Activated CD4-positive, CD25-positive, alpha-beta regulatory T cell (primary cell): ENCODE measurements around the gene ZNF791.
A peak's percentile ranks its signal among the peaks of the same experiment; 100 is the strongest.
"Not testable (repeated sequence)": the region's sequence is repeated elsewhere in the genome, so short reads cannot be mapped to it uniquely, and the experiment has no call there.

Experiments
- DNase-seq, 4 experiments: peaks; one replicate each; lab custom pipeline; 2025; lab: John Stamatoyannopoulos, UW

Gene ZNF791

GRCh38 chr19:12667731-12668302 is 57.1 kb downstream of the ZNF791 start:
- DNase-seq, result no peak

DNA sequence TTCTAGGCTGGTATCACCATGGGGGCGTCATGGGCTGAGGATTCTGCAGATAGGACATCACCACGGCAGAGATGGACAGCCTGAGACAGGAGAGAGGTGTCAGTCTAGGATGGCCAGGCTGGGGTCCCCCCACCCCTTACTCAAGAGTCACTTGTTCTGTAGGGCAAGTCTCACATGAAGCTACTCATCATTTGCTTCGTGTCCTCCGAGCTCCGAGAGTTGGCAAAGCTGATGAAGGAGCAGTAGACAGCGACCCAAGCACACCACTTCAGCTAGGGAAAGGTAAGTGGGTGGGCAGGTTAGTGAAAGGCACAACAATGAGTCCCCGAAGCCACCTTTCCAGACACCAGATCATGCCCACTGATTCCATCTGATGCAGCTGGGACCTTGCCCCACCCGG is 57.6 kb downstream of the ZNF791 start:
- no peak for DNase-seq

DNA sequence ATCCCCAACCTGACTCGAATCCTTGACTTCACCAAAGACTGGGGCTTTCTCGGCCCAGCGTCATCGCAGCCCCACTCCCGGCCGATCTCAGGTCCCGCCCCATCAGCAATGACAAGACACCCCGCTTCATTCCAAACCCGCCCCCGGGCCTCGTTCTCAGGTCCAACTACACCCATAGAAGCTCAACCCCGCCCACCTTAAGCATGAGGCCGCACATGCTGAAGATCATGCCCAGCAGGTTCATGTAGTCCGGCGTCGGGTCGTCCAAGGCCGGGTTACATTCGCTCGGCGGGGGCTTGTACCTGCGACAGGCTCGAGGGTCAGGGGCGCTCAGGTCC is 58.2 kb downstream of the ZNF791 start:
- peak; percentile 18 to 38 (median 25) for DNase-seq

GRCh38 chr19:12669270-12670158 is 58.8 kb downstream of the ZNF791 start:
- peak; percentile 36 to 59 (median 46) for DNase-seq

DNA sequence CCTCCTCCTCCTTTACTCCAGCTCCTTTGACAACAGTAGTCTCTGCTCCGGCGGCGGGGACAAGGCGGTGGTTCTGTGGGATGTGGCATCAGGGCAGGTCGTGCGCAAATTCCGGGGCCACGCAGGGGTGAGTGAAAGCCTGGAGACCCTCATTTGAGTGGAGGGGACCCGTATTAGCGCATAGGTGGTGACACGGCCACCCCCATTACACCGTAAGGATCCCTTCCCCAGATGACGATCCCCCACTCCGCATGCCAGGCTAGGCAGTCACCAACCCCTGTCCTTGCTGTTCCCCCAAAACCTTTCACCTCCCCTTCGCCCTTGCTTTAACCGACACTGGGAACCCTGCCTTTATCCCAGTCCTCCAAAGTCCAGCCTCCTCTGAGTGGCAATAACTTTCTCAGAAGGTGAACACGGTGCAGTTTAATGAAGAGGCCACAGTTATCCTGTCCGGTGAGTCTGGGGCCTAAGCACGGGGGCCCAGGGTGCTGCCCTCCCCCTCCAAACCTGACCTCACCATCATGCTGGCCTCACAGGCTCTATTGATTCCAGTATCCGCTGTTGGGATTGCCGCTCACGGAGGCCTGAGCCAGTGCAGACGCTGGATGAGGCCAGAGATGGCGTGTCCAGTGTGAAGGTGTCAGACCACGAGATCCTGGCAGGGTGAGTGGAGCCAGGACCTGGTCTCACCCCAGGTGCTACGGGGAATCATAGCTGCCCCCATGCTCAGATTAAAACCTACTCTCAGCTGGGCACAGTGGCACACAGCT is 59.6 kb downstream of the ZNF791 start:
- no peak for DNase-seq

DNA sequence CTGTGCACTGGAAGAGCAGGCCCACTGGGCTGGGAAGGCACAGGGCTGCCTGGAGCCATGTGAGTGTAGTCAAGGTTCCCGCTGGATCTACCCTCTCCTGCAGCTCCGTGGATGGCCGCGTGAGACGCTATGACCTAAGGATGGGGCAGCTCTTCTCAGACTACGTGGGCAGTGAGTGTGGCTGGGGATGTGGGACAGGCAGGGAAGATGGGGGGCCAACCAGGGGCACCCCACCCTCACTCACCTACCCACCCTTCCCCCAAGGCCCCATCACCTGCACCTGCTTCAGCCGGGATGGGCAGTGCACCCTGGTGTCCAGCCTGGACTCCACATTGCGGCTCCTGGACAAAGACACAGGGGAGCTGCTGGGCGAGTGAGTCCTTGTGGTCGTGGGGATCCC is 62.0 kb downstream of the ZNF791 start:
- no peak for DNase-seq

GRCh38 chr19:12675399-12675798 is 64.7 kb downstream of the ZNF791 start:
- no peak for DNase-seq

- no peak for DNase-seq
These were observed 65.2 kb downstream of the ZNF791 start for GRCh38 chr19:12675940-12676339.

DNA sequence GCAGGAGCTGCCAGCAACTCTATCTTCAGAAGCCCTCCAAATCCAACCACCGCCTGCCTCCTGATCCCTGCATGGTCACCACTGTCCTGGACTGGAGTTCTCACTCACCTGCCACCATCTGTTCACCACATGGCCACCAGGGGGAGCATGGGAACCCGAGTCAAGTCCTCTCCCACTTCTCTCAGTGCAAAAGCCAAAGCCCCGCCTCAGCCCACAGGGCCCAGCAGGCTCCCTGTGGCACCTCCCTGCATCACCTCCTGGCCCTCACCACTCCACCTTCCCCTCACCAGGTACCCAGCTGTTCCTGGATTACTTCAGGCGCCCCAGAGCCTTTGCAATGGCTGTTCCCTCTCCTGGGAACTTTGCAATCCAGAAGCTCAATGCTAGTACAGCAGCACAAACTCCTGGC is 65.7 kb downstream of the ZNF791 start:
- peak; percentile 68 to 90 (median 81) for DNase-seq

DNA sequence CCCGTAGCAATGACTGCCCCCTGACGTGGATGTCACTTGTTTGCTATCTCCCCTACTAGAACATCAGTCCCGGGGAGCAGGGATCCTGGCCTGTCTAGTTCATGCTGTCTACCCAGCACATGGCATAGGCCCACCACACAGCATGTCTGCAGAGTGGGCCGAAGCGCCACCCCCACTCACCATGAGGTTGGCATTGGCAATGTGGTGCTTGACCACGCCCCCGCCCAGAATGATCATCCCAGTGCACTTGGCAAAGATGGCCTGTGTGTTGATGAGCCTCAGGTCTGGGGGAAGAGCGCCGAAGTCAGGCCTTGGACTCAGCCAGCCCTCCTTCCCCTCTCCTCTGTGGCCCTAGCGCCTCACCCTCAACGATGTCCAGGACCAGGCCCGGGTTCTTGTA is 66.2 kb downstream of the ZNF791 start:
- DNase-seq, result no peak

DNA sequence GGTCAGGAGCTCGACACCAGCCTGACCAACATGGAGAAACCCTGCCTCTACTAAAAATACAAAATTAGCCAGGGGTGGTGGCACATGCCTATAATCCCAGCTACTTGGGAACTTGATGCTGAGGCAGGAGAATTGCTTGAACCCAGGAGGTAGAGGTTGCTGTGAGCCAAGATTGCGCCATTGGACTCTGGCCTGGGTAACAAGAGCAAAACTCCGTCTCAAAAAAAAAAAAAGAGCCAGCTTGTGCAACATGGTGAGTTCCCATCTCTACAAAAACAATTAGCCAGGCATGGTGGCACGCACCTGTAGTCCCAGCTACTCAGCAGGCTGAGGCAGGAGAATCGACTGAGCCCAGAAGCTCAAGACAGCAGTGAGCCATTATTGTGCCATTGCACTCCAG is 67.3 kb downstream of the ZNF791 start:
- DNase-seq, result not testable (repeated sequence)

GRCh38 chr19:12680034-12680433 is 69.3 kb downstream of the ZNF791 start:
- no peak for DNase-seq

DNA sequence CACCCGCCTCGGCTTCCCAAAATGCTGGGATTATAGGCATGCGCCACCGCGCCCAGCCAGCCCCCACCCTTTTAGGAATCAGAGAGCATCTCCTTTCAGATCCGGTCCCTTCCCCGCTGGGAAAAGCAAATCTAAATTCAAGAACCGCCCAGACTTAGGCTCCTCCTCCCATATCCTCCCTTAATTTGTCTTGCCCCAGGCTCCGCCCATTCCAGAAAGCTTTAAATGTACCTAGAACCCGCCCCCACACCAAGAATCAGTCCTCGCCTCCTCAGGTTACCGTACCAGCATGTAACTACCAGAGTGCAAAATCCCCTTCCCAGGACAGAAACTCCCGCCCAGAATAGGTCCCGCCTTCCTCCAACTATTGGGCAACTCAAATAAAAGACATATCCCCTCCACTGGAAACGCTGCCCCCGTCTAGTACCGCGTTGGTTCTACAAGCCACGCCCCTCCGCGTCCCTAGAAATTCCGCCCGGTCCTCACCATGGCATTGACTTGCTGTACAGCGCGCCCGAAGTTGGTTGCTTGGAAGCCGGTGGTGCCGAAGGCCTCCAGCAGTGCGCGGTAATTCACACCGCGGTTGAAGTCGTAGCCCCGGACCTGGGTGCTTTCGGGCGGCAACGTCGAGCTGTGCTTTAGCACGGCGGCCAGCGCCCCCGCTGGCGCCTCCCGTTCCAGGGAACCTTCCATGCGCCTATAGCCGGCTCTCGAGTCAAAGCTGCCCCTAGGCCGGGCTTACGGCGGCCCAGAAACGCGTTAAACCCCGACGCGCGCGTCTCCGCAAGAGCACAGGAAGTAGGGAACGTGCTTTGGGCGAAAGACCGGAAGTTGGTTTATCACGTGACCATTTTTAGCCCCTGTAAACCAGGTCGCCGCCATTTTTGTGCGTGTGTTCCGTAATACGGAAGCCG is 70.6 kb downstream of the ZNF791 start, which contains the start of gene DHPS:
DHPS (minus strand) TSS at position 807 of the 914 bp plus-strand sequence; CDS start at position 693, 114 bp downstream.
- DNase-seq, result peak; percentile 59 to 78 (median 73)
